ENCODE measurements around the gene EVC2.

DNA sequence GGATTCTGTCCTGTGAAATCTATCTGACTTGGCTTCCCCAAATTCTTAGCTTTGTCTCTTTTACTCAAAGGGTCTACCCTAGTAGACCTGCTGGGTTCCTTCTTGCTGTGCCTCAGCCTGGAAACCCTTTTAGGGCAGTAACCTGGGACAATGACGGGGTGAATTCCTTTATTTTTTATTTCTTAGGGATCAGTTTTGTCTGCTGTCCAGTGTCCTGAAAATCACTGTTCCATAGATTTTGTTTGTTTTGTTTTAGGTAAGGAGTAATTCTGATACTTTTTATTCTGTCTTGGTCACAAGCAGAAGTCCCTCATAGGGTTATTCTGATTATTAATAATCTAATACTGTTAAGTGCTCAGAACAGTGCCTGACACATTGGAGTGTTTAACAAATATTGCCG, 118.9 kb downstream of the EVC2 start:
- TF ChIP-seq, protein P1, sequence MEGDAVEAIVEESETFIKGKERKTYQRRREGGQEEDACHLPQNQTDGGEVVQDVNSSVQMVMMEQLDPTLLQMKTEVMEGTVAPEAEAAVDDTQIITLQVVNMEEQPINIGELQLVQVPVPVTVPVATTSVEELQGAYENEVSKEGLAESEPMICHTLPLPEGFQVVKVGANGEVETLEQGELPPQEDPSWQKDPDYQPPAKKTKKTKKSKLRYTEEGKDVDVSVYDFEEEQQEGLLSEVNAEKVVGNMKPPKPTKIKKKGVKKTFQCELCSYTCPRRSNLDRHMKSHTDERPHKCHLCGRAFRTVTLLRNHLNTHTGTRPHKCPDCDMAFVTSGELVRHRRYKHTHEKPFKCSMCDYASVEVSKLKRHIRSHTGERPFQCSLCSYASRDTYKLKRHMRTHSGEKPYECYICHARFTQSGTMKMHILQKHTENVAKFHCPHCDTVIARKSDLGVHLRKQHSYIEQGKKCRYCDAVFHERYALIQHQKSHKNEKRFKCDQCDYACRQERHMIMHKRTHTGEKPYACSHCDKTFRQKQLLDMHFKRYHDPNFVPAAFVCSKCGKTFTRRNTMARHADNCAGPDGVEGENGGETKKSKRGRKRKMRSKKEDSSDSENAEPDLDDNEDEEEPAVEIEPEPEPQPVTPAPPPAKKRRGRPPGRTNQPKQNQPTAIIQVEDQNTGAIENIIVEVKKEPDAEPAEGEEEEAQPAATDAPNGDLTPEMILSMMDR (IDR thresholded peaks at IDR 0.05): no peak
- TF ChIP-seq POLR2AphosphoS5 (IDR thresholded peaks at IDR 0.05): no peak
